Measurements from ENCODE around the gene CHKB. TPM values are rescaled to one million over a fixed set of nuclear protein-coding genes. Genes with fewer than 3 reads are reported as not detected.

Gene CHKB
- total RNA-seq, 4 donors from 2014 or later = 74.8 to 232 (median 86.1) TPM

- H3K4me3 ChIP-seq = peak overlapping the region; percentile 6 to 52 (median 18)
Observed at GRCh38 chr22:50548040-50548920, 34.4 kb downstream of the CHKB start.

GRCh38 chr22:50547263-50547985 lies 35.2 kb downstream of the CHKB start:
- in situ Hi-C loops (cut with MboI; ENCODE audit: low pct_ligation_motif_present in 1 of 4, low pct_unique_long_range_greater_than_20kb in 1 of 4, low sequenced_read_pairs in 3 of 4) = no loop called here
- Histone ChIP-seq H3K27me3 (peaks cover 43% of the 10 kb centered on the region), H3K4me1 (peaks cover 8 to 37% (median 28%) of the 10 kb centered on the region in 4 donors), H3K27ac (no peak overlapping the region), H3K9me3 (no peaks in the 10 kb centered on the region), H3K4me3 (no peak overlapping the region), H3K36me3 (no peaks in the 10 kb centered on the region)
- WGBS, 2 donors (ENCODE audit: low coverage in 1 of 2) = 43% methylated on average over 34 of the region's 35 CpGs; no CpG with 5 or more reads in 1 of the 2 donors
- TF ChIP-seq EP300 (IDR thresholded peaks at IDR 0.05; ENCODE audit: low read depth) (no peak), POLR2A (IDR thresholded peaks at IDR 0.05) (no peak), POLR2AphosphoS5 (IDR thresholded peaks at IDR 0.05) (no peak), CTCF (IDR thresholded peaks at IDR 0.05) (no peak)
- intact Hi-C loops (cut with DNase I; ENCODE audit: low total_unique reads) = no loop called here
- DNase-seq = no peak

More at GRCh38 chr22:50548040-50548920, 34.4 kb downstream of the CHKB start:
- peak overlapping the region; percentile 26 to 62 (median 38) for H3K27ac ChIP-seq
- no peak for TF ChIP-seq EP300 (IDR thresholded peaks at IDR 0.05; ENCODE audit: low read depth)
- no peak for TF ChIP-seq POLR2AphosphoS5 (IDR thresholded peaks at IDR 0.05)
- TF ChIP-seq CTCF (IDR thresholded peaks at IDR 0.05) = no peak
- TF ChIP-seq POLR2A (IDR thresholded peaks at IDR 0.05) = peak; percentile 24
- WGBS, 2 donors (ENCODE audit: low coverage in 1 of 2) = 11% methylated on average over 42 of the region's 56 CpGs; no CpG with 5 or more reads in 1 of the 2 donors
- no peaks in the 10 kb centered on the region for H3K36me3 ChIP-seq
- peaks cover 43% of the 10 kb centered on the region for H3K27me3 ChIP-seq
- no peaks in the 10 kb centered on the region for H3K9me3 ChIP-seq
- peak; percentile 50 for DNase-seq
- in situ Hi-C loops (cut with MboI; ENCODE audit: low pct_ligation_motif_present in 1 of 4, low pct_unique_long_range_greater_than_20kb in 1 of 4, low sequenced_read_pairs in 3 of 4) = no loop called here
- peaks cover 8 to 37% (median 28%) of the 10 kb centered on the region in 4 donors for H3K4me1 ChIP-seq
- intact Hi-C loops (cut with DNase I; ENCODE audit: low total_unique reads) = no loop called here

- no peak for TF ChIP-seq POLR2AphosphoS5 (IDR thresholded peaks at IDR 0.05)
- no peak for TF ChIP-seq EP300 (IDR thresholded peaks at IDR 0.05; ENCODE audit: low read depth)
- no peak overlapping the region for H3K4me3 ChIP-seq
- no peaks in the 10 kb centered on the region for H3K9me3 ChIP-seq
- no peak for DNase-seq
- 80% methylated on average over 72 of the region's 78 CpGs; no CpG with 5 or more reads in 1 of the 2 donors for WGBS, 2 donors (ENCODE audit: low coverage in 1 of 2)
- in situ Hi-C loops (cut with MboI; ENCODE audit: low pct_ligation_motif_present in 1 of 4, low pct_unique_long_range_greater_than_20kb in 1 of 4, low sequenced_read_pairs in 3 of 4) = no loop called here
- no peak overlapping the region for H3K27ac ChIP-seq
- H3K36me3 ChIP-seq = no peaks in the 10 kb centered on the region
- peaks cover 43% of the 10 kb centered on the region for H3K27me3 ChIP-seq
- intact Hi-C loops (cut with DNase I; ENCODE audit: low total_unique reads) = no loop called here
- peaks cover 9 to 40% (median 28%) of the 10 kb centered on the region in 4 donors for H3K4me1 ChIP-seq
Observed at GRCh38 chr22:50546326-50547262, 36.1 kb downstream of the CHKB start.

GRCh38 chr22:50545522-50546325 lies 36.9 kb downstream of the CHKB start, which contains the start of gene KLHDC7B:
Gene KLHDC7B, plus strand, starts transcription at chr22:50545899. Its CDS starts 345 bp downstream, at chr22:50546244.
- Histone ChIP-seq H3K27me3 (peaks cover 43% of the 10 kb centered on the region), H3K27ac (peak within 1 kb of the TSS; percentile 40 to 65 (median 54)), H3K4me3 (no peak within 1 kb of the TSS), H3K9me3 (no peaks in the 10 kb centered on the region), H3K4me1 (peaks cover 14 to 48% (median 28%) of the 10 kb centered on the region in 4 donors), H3K36me3 (no peaks in the 10 kb centered on the region)
- in situ Hi-C loops (cut with MboI; ENCODE audit: low pct_ligation_motif_present in 1 of 4, low pct_unique_long_range_greater_than_20kb in 1 of 4, low sequenced_read_pairs in 3 of 4) (no loop called here), intact Hi-C loops (cut with DNase I; ENCODE audit: low total_unique reads) (no loop called here)
- 79% methylated on average over 10 of the region's 10 CpGs; no CpG with 5 or more reads in 1 of the 2 donors for WGBS, 2 donors (ENCODE audit: low coverage in 1 of 2)
- DNase-seq = no peak
- no peak for TF ChIP-seq POLR2AphosphoS5 (IDR thresholded peaks at IDR 0.05)
- no peak for TF ChIP-seq EP300 (IDR thresholded peaks at IDR 0.05; ENCODE audit: low read depth)
- TF ChIP-seq POLR2A (IDR thresholded peaks at IDR 0.05) = no peak
- TF ChIP-seq CTCF (IDR thresholded peaks at IDR 0.05) = no peak

All from transverse colon (tissue), 4 donors.